Activated naive CD4-positive, alpha-beta T cell (primary cell): Measurements from ENCODE around the gene THOC6.
A peak's percentile ranks its signal among the peaks of the same experiment; 100 is the strongest.

Experiments used
- DNase-seq, 4 experiments: peaks; one replicate each; lab custom pipeline; 2025; lab: John Stamatoyannopoulos, UW

THOC6 gene

DNA sequence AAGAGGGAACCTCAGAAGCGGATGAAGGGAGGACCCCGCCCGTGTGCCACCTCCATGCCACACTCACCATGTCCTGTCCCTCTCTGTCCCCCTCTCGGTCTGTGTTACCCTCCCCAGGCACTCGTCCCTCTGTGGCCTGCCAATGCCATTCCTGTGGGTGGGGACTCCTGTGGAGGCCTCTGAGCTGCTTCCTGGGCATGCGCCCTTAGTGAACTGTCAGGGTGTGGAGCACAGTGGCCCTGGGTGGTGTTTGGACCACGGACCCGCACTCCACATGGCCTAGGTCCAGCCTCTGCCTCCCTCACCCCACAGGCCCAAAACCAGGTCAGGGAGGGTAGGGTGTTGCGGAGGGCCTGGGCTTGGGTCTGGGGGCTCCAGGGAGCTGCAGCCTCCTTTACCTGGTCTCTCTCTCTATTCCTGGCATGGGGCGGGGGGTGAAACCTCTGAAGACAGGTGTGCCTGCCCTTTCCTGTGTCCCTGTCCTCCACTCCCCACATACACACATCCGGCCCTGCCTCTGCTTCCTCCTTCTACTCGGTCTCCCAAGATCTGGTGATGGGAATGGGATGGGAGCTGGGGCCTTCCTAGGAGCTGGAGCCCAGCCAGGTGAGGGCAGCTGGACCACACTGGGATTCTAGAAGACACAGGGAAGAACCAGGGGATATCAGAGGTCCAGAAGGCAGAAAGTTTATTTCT lies 32.1 kb upstream of the THOC6 start:
- no peak for DNase-seq

DNA sequence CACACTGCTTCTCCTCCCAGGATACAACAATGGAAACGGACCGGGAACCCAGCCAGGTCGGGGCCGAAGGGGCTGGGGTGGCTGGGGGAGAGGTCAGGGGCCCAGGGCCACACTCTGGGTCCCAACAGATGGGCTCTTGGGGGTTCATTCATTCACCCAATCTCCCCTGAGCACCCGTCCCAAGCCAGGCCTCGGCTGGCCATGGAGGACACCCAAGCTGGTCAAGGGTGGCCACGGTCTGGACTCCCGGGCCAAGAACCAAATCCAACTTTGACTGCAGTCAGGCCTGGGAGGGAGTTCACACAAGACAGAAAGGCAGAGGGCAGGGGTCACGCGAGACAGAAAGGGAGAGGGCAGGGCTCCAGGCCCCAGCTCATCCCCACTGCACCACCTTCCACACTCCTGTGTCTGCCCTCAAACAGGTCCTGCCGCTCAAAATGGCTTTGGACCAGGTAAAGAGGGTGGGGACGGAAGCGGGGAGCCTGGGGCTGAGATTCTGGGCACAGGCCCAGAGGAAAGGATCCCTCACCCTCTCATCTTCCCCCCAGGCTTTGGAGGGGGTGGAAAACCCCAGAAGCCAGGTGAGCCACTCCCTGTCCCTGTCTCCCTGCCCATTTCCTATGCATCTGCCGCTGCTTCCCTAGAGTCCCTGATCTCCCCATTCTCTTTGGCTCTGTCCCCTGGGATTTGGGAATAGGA lies 31.3 kb upstream of the THOC6 start:
- DNase-seq = no peak

DNA sequence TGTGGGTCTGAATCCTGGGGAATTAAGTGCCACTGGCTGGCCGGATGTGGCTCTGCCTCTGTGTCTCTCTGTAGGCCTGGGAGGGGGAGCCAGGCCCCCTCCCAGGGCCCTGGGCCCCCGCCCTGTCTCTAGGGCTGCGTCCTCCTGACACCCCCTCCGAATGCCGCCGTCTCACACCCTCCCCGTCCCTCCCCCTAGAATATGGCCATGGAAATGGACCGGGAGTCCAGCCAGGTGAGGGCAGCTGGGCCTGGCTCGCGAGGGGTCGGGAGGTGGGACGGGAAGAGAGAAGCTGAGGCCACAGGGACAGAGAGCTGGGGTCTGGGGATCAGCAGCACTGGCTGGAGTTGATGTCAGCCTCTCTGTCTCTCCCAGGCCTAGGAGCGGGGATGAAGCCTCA lies 27.5 kb upstream of the THOC6 start:
- no peak for DNase-seq

DNA sequence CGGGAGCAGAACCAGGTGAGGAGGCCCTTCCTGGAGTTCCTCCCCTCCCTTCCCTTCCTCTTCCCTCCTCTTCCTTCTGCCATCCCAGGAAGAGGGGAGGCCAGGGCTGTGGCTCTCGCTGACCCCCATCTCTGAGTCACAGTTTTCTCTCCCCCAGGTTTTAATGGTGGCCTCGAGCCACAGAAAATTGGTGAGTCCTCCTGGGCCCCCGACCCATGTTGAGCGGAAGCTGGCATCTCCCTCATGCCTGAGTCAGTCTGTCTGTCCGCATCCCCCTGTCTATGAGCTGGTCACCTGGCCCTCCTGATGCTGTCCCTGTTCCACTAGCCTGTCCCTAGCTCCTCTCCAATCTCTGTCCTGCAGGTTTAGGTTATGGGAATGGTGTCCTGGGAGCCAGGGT lies 23.9 kb upstream of the THOC6 start:
- no peak for DNase-seq

DNA sequence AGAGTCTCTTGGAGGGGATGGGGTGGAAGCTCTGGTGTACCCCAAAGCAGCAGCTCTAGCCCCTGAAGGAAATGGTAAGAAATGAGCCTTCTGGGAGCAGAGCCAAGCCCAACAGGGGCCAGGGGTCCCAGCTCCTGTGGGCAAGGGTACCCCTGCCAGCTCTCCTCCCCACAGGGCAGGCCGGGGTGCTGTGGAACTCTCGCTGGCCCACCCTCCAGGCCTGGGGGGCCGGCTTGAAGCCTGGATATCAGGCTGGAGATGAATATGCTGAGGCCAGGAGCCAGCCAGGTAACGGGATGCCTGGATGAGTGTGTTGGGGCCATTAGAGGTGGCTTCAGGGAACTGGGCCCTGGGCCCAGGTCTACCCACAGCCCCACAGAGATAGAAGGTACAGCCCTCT lies 23.3 kb upstream of the THOC6 start:
- no peak for DNase-seq

DNA sequence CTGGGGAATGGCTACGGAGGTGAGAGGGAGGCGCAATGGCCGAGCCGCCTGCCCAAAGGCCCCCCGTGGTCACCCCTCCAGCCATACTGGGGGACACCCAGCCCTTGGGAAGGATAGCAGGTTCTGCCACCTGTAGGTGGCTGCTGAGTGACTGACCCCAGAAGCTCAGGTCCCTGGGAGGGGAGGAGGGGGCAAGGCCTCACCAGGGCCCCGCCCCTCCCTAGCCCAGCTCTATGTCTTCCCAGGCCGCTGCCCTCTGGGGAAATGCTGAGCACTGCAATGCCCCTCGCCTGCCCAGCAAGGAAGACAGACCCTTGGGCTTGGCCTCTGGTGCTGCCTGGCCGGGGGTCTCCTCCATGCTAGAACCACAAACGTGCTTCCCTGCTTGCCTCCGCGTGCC lies 22.5 kb upstream of the THOC6 start:
- DNase-seq = no peak

DNA sequence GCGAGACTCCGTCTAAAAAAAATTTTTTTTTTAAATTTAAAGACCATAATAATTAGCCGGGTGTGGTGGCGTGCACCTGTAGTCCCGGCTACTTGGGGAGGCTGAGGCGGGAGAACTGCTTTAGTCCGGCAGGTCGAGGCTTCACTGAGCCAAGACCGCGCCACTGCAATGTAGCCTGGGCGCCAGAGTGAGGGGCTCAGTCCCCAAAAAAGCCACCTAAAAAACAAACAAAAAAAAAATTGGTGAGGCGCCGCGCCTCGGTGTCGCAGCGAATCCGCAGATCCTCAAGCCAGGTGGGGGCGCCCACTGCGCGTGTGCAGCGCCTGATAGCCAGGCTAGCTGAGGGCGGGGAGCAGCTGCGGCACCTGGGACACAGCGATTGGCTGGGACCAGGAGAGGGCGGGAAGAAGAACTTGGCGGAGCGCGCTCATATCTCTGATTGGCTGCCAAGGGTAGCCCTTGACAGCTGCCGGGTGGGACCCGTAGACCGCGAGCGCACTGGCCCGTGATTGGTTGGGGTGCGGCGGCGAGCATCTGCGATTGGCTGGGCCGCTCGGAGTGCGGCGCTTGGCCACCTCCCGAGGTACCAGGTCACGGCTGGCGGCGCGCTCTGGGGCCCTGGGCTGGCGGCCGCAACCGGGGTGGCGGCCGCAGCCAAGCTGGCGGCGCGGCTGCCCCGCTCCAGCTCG lies 20.1 kb upstream of the THOC6 start:
- DNase-seq = peak; percentile 87 to 94 (median 90)

DNA sequence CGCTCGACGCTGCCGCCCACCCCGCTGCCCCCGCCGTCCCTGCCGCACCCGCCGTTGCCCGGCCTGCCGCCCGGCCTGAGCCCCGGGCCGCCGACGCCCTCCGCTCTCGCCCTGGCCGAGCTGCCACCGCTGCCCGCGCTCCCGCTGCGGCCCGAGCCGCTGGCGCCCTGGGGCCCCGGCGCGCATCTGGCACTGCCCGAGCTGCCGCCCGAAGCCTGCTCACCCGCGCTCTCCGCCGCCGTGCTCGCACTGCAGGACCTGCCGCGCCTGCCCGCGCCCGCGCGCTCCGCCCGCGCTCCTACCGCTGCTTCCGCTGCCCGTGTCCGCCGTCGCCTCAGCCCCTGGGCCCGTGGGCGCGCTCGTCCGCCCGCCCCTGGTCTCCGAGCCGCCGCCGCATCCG lies 19.5 kb upstream of the THOC6 start:
- peak in 1 of 4 experiments; percentile 12 for DNase-seq

DNA sequence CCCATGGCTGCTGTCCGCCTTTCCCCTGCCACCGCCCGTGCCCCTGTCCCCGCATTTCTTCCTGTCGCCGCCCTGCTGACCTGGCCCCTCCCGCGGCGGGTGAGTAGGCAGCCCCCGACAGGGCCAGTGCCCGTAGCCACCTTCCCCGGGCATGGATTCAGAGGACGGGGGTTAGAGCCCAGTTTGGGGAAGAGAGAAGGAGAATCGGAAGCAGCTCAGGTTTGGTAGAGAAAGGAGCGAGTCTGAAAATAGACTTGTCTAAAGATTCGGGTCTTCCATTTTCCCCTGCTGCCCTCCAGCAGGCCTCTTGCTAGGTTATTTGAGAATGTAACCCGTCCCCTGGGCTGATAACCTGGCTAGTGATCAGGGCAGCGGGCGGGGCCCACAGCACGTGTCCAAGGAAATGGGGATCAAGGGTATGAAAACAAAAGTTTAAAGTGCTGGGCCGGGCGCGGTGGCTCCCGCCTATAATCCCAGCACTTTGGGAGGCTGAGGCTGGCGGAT lies 19.0 kb upstream of the THOC6 start:
- no peak for DNase-seq

DNA sequence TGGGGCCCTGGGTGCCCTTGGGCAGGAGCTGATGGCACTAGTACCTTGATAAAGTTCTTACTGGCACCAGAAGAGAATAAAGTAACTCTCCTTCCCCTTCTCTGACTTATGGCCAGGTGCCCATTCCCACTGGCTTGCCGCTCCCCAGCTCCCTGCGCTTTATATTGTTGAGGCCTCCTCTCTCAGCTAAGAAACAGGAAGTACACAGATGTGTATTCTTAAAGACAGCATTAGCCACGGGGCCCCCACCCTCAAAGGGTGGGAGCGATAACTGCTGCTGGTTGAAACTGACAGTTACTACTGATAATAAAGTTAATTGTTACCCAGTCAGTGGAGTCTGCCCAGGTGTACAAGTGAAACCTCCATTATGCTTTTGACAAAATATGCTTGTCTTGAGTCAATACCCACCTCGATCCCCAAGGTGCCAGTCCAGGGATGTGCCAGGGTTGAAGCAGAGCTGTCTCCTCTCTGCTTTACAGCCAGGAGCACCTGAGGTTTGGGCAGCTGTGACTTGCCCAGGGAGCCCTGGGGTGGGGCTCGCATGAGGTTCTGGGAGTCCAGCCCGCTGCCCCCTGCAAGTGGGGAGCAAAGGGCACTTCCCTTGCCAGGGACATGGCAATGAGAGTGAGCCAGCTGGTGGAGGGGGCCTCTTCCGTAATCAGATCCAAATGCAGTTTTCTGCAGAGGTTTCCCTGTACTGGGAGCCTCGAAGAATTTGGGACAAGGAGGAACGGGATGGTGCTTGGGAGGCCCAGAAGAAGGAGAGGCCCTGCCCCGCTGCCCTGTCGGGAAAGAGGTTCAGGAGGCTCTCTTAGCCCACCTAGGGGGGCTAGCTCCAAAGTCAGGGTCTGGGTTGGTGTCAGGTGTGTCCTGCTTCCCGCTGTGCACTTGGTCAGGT lies 16.5 kb upstream of the THOC6 start:
- no peak for DNase-seq

DNA sequence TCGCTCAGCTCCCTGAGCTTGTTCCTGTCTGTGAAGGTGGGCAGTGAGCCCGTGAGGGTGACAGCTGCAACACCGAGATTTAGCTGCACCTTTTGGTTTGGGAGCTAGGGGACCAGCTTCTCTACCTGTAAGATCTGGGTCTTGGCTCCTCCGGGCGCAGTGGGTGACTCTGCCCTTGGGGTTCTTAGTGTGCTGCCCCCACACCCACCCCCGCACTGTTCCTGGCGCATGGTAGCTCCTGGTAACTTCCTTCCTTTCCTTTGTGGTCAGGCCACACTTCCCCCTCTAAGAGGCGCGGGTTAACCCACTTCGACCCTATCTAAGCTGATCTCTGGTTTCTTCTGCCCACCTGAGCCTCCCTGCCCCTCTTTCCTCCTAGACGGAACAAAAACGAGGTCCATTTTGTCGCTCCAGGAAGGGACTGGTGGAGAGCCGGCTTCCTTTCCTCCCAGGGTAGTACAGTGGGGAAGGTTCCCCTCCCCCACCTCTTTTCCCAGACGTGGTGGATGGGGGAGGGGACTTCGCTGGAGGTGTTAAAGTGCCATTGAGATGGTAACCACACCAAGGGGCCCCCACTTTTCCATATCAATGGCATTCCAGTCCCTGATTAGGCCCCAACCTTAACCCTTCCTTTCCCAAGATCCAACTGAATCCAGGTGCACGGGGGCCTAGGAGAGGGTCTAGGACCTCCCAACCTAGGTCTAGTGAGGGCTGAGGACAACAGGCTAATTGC lies 15.7 kb upstream of the THOC6 start:
- DNase-seq = no peak

DNA sequence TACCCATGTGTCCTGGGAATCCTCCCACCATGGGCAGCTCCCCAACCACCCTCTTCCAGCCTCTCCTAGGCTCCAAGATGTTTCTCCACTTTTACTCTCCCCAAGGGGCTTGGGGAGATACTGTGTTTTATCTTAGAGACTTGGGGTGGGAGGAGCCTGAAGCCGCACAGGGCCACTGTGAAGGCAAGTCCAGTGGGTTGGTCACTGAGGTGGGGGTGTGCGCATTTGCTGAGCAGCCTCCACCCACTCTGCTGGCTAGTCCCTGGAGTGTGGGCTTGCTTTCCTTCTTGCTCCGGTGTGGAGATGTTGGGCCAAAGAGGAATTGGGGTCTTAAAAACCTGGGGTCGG lies 15.2 kb upstream of the THOC6 start:
- no peak for DNase-seq

DNA sequence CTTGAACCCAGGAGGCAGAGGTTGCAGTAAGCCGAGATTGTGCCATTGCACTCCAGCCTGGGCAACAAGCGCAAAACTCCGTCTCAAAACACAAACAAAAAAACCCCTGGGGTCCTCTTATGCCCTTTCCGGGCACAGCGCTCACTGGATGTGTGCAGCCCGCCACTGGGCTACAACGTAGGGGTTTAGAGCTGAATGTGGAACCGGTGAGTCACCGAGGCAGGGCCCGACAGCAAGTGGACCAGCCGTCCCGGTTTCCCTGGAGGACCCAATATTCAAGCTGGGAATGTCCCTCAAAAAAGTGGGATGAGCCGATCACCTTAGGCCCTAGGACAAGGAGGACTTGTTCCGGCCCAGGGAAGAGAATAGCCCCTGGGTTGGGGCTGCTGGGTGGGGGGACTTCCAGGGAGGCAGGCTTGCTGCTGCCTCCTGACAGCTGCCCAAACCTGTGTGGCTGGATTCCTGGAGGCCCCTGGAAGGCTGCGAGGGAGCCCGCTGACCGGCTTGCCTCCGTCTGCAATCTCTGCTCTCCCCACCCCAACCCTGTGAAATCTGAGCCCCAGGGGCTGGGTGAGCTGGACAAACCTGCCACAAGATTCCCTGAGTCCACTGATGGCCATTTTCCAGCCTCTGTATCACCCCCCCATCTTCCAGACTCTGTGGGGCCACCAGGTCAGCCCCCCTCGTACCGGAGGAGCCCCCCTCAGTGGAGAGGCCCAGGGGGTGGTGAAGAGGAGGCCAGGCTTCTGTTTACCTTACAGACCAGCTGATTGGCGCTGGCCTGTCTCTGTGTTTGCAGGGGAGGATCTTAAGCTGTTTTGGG lies 14.1 kb upstream of the THOC6 start:
- DNase-seq = no peak

DNA sequence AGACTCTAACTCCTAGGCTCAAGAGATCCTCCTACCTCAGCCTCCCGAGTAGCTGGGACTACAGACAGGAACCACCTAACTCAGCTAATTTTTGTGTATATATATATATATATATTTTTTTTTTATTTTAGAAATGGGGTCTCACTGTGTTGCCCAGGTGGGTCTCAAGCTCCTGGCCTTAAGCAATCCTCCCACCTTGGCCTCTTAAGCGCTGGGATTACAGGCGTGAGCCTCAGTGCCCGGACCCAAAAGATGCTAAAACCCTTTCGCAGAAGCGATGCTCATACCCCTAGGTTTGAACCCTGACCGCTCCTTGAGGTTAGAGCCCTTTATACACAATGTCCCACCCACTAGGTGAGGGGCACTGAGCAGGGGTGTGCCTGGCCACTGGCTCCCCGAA lies 13.3 kb upstream of the THOC6 start:
- DNase-seq = no peak

DNA sequence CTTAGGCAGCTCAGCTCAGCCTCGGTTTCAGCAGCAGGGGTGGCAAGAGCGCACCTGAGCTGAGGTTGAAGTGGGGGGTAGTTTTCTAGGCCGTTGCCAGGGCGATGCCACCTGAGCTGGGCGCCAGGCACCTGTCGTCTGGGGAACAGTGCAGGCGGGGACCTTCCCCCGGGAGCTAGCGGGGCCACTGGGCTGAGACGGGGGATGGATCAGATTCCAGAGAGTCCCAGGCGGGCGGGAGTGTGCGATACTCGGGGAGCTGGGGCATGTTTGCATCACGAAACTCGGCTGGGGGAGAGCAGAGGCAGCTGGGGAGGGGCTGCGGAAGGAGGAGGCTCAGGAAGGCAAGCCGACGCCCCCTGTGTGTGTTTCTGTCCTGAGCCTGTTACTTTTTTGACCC lies 11.6 kb upstream of the THOC6 start:
- DNase-seq = no peak

DNA sequence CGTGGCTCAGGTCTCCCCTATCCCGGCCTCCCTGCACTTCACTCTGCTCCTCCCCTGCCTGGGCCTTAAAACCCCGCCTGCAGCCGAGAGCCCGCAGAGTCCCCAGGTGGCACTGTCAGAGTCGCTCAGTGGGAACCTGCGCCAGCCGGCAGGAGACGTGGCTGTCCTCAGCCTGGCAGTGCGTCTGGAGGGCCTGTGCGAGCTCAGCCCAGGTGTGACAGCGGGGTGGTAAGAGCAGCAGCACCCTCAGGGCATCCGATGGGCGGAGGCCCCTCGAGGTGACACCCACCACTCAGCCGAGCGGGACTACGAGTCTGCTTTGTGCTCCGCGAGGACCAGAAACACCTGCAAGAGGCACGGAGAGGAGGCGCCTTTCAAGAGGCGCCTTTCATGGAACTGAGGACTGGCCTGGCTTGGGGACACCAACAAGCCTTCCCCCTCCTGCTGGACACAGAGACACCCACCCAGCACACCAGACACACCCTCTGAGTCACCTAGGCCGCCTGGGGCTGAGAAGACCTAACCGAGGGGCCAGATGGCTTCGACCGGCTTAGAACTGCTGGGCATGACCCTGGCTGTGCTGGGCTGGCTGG lies 10.9 kb upstream of the THOC6 start, which contains the start of gene CLDN9:
Gene CLDN9, plus strand, starts transcription at position 96 of the 593 bp plus-strand sequence. Its CDS starts 440 bp downstream, at position 536.
- peak in 1 of 4 experiments; percentile 17 for DNase-seq

DNA sequence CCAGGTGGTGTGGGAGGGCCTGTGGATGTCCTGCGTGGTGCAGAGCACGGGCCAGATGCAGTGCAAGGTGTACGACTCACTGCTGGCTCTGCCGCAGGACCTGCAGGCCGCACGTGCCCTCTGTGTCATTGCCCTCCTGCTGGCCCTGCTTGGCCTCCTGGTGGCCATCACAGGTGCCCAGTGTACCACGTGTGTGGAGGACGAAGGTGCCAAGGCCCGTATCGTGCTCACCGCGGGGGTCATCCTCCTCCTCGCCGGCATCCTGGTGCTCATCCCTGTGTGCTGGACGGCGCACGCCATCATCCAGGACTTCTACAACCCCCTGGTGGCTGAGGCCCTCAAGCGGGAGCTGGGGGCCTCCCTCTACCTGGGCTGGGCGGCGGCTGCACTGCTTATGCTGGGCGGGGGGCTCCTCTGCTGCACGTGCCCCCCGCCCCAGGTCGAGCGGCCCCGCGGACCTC lies 10.3 kb upstream of the THOC6 start:
- no peak for DNase-seq

DNA sequence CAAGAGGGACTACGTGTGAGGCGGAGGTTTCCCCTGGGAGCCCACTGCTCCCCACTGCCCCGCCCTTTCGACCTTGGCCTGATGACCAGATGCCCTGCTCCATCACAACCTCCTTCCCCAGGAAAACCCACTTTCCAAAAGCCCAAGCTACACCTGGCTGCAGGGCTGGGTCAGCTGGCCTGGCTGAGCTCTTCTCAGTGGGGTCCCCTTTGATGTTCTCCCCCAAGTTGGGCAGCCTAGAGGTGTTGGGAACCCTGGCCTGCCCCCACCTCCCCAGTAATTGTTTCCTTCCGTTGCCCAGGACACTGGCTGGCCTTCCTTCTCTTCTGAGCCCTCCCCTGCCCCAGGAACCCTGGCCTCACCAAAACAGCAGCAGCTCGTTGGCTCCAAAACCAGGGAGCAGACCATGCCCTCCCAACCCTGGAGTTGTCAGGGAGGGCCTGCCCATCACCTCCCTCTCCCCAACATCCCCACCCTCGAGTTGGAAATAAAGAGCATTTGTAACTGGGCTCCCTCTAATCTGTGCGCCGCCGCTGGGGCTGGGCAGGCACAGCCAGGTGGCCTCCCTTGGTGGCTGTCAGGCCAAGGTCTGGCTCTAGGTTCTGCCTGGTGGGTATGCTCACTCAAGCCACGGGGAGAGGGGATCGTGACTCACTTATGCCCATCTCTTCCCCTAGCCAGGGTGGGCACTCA lies 9.7 kb upstream of the THOC6 start:
- DNase-seq = no peak

DNA sequence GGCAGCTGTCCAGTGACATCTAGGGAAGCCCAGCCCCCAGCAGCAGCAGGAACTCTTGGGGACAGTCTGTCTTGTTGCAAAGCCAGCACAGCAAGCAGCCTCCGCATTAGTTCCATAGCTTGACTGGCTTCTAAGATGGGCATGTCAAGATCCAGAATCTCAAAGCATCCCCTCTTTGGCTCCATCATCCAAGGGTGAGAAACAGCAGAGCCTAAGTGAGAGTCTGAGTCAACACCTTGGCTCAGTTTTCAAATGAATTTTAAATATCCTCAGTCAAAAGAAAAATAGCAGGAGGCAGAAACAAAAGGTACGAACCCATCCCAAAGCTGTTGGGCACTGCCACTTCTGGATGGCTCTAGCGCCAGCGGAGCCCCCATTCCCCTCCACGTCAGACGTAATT lies 8.9 kb upstream of the THOC6 start:
- DNase-seq = no peak
